GM12878 (cell line): ENCODE data around the gene FKRP. TPM values are rescaled to one million over a fixed set of nuclear protein-coding genes. Genes with fewer than 3 reads are reported as not detected.

ENCODE experiments used
- ATAC-seq: fragments of 200-7000 bp; cut with Tn5 transposase; 3 replicates; pipeline ENCODE4 v1.9.1; 2020; ENCODE audit warnings: mild to moderate bottlenecking, moderate library complexity
- BruUV-seq: library from RNA; stranded (reverse); fragments of 400-500 nt; replicated peaks from 2 replicates; lab custom pipeline; 2021; lab: Mats Ljungman, UMichigan
- CTCF ChIA-PET: fragments of 300-600 bp; sonication (Branson Sonifier 250); formaldehyde crosslinking; extraction: SDS; loops from one replicate; lab custom pipeline; 2021; ENCODE audit warnings: inconsistent platforms; lab: Yijun Ruan, JAX
- POLR2A ChIA-PET: fragments of 350-600 bp; formaldehyde crosslinking; extraction: SDS; loops from one replicate; lab custom pipeline; 2021; ENCODE audit warnings: inconsistent platforms; lab: Charles Lee
- RAD21 ChIA-PET: fragments of 300-600 bp; sonication (Branson Sonifier 250); formaldehyde crosslinking; loops from one replicate; lab custom pipeline; 2023; ENCODE audit warnings: antibody characterized with exemption; ENCODE audit not compliant: unreplicated experiment; lab: Charles Lee
- SMC1A ChIA-PET: fragments of 300-600 bp; sonication (Branson Sonifier 250); formaldehyde crosslinking; loops from one replicate; lab custom pipeline; 2023; ENCODE audit not compliant: unreplicated experiment, uncharacterized antibody; lab: Charles Lee
- DNase-seq: peaks from one replicate; pipeline ENCODE4 v3.0.0-alpha.2; 2011; ENCODE audit warnings: low read depth, low spot score
- FAIRE-seq: peaks from 3 replicates; lab custom pipeline; 2011; peaks lifted over from hg19 to GRCh38; lab: Jason Lieb, UNC
- H2AFZ ChIP-seq: 2 replicates; pipeline ENCODE4 v1.6.0; 2011; ENCODE audit warnings: low read depth, low read length, control low read depth; ENCODE audit not compliant: control insufficient read depth
- H3K27ac ChIP-seq: 2 replicates; pipeline ENCODE4 v1.5.1; 2011; ENCODE audit warnings: control low read depth; ENCODE audit not compliant: control insufficient read depth, insufficient read depth
- H3K27me3 ChIP-seq, 2 experiments: replicated peaks in 1 of 2; 2 replicates each; pipeline versions ENCODE4 v1.6.0 to v1.6.1; 2011; ENCODE audit warnings: low read length in 1 of 2; ENCODE audit not compliant: control insufficient read depth in 2 of 2, insufficient read depth in 2 of 2
- H3K36me3 ChIP-seq, 2 experiments: 2 replicates each; pipeline ENCODE4 v1.5.1; 2011; ENCODE audit warnings: low read length in 1 of 2; ENCODE audit not compliant: control insufficient read depth in 2 of 2, insufficient read depth in 2 of 2
- H3K4me1 ChIP-seq: 2 replicates; pipeline ENCODE4 v1.6.1; 2011; ENCODE audit warnings: mild to moderate bottlenecking, low read length, moderate library complexity, mixed read lengths; ENCODE audit not compliant: control insufficient read depth, insufficient read depth
- H3K4me2 ChIP-seq: 2 replicates; pipeline ENCODE4 v1.6.0; 2011; ENCODE audit warnings: control low read depth; ENCODE audit not compliant: control insufficient read depth, insufficient read depth
- H3K4me3 ChIP-seq: fragments of 200-600 bp; sonication (generic); 2 replicates; pipeline ENCODE4 v1.5.1; 2016
- H3K79me2 ChIP-seq: 2 replicates; pipeline ENCODE4 v1.6.0; 2011; ENCODE audit warnings: low read length; ENCODE audit not compliant: control insufficient read depth, insufficient read depth
- H3K9ac ChIP-seq: 2 replicates; pipeline ENCODE4 v1.8.0; 2011; ENCODE audit warnings: low read length, control low read depth, mixed read lengths; ENCODE audit not compliant: control insufficient read depth, insufficient read depth
- H3K9me3 ChIP-seq: replicated peaks from 3 replicates; pipeline ENCODE4 v1.5.1; 2011; ENCODE audit warnings: mild to moderate bottlenecking, low read length; ENCODE audit not compliant: control insufficient read depth, insufficient read depth
- H4K20me1 ChIP-seq: 2 replicates; pipeline ENCODE4 v1.6.0; 2011; ENCODE audit not compliant: control insufficient read depth, insufficient read depth
- EED ChIP-seq: sonication (generic); IDR thresholded peaks from 2 replicates; pipeline ENCODE4 v1.6.1; 2016; ENCODE audit warnings: antibody characterized with exemption, low read depth
- POLR2A ChIP-seq: IDR thresholded peaks from 2 replicates; pipeline ENCODE4 v1.6.1; 2011; ENCODE audit warnings: low read depth, mild to moderate bottlenecking, low read length
- RUNX3 ChIP-seq: IDR thresholded peaks from 2 replicates; pipeline ENCODE4 v1.6.1; 2012; ENCODE audit warnings: low read length, inconsistent platforms
- WGBS: methylation state at CpG from one replicate; pipeline ENCODE4 v1.1.6; 2016; ENCODE audit warnings: low lambda C conversion rate; ENCODE audit not compliant: insufficient replicate concordance, insufficient coverage; ENCODE audit errors: missing lambda C conversion rate; 5-methylcytosine and 5-hydroxymethylcytosine counted together
- in situ Hi-C: fragments of 300-500 bp; cut with MboI; formaldehyde crosslinking; loops from 9 replicates; pipeline ENCODE4 v1.14.3; 2018; ENCODE audit warnings: mixed read lengths
- intact Hi-C: fragments of 100-400 bp; cut with micrococcal nuclease; formaldehyde crosslinking; loops from one replicate; pipeline ENCODE4 v1.14.2; 2022; ENCODE audit not compliant: unreplicated experiment
- polyA plus RNA-seq, 11 experiments: library from polyadenylated mRNA; depleted of rRNA in 4 of 11; unstranded in 6 of 11; stranded (reverse) in 5 of 11; fragments of >200 nt; fragmentation: Nextera tagmentation in 4 of 11; fragmentation: Illumina TruSeq in 1 of 11; extraction: Ambion mirVana in 4 of 11; extraction: Trizol in 1 of 11; gene quantifications; 1 replicate in 1 of 11; 2 replicates in 10 of 11; pipeline versions ENCODE4 v1.2.1 to v1.2.3, GENCODE V29; 2011 to 2016; ENCODE audit warnings: inconsistent platforms in 2 of 11, missing spikeins in 2 of 11, low read depth in 1 of 11
- total RNA-seq, 4 experiments: library from RNA; depleted of rRNA in 3 of 4; stranded (reverse); fragments of >200 nt in 3 of 4; fragmentation: Illumina TruSeq in 1 of 4; extraction: Trizol in 1 of 4; gene quantifications; 2 replicates each; pipeline versions ENCODE4 v1.2.1 to v1.2.3, GENCODE V29; 2013 to 2021
- TF ChIP-seq, protein P1 (sequence below): fragments of 450-650 bp; IDR thresholded peaks from 2 replicates; pipeline ENCODE4 v1.6.1; 2014; ENCODE audit warnings: mild to moderate bottlenecking

Gene FKRP
- total and polyA plus RNA-seq, 10 of the 15 experiments (the other 5 are each of a cell fraction or from before 2014, with no cell fraction given), result 1.3 to 14.1 (median 7.8) TPM

DNA sequence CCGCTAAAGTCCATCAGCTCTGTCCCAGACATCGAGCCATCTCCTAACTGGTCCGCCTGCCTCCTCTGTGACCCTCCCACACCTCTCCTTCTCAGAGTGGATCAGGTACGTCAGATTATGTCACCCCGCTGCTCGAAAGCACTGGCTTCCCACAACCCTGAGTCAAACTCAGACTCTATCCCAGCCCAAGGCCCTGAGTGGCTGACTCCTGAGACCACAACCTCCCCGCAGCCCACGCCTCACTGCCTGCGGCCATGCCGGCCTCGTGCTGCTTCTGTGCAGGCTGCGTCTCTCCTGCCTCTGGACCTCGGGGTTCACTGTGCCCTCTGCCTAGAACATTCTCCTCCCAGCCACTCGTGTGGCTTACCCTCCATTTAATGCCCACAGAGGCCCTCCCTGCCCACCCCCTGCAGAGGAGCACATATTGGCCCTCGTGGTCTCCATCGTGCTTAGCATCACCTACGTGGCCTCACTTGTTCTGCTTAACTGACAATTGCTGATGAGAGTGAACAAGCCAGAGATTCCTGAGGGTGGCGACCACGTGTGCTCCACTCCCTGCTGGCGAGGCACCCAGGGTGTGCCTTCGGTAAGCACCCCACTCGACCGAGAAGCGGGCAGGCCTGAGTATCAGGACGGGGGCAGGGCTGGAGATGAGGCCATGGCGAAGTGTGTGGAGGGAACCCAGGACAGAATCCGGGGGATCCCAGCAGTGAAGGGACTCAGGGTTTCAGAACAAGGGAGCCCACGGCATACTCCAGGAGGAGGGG is 13.5 kb upstream of the FKRP start:
- in situ Hi-C loops, result no loop called here
- CTCF ChIA-PET, result interaction anchor here (6.0 kb wide), 1 partner anchor 28 kb away, joined by 78 read pairs; no protein-coding TSS in a partner anchor
- Histone ChIP-seq H3K4me1 (peaks cover 10% of the 10 kb centered on the region), H3K27me3 (no peaks in the 10 kb centered on the region), H3K36me3 (peaks cover 41 to 63% of the 10 kb centered on the region in 2 experiments), H3K9me3 (no peaks in the 10 kb centered on the region), H3K27ac (no peak overlapping the region), H3K4me3 (no peak overlapping the region)
- no peak for ATAC-seq
- 73% methylated on average over 28 of the region's 28 CpGs for WGBS
- peak; percentile 50 for TF ChIP-seq POLR2A
- 0 out of 2 replicates have a peak, but pooled peaks have one; percentile 14 for TF ChIP-seq EED
- TF ChIP-seq RUNX3, result peak; percentile 71
- TF ChIP-seq, protein P1, sequence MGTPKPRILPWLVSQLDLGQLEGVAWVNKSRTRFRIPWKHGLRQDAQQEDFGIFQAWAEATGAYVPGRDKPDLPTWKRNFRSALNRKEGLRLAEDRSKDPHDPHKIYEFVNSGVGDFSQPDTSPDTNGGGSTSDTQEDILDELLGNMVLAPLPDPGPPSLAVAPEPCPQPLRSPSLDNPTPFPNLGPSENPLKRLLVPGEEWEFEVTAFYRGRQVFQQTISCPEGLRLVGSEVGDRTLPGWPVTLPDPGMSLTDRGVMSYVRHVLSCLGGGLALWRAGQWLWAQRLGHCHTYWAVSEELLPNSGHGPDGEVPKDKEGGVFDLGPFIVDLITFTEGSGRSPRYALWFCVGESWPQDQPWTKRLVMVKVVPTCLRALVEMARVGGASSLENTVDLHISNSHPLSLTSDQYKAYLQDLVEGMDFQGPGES, result no peak
- TF ChIP-seq, all 136 proteins: peak for 3
- Histone ChIP-seq H3K79me2 (peaks cover 3% of the 10 kb centered on the region; the same call in 1 of the 2 replicates), H4K20me1 (no peaks in the 10 kb centered on the region; the same call in none of the 2 replicates), H3K9ac (no peak overlapping the region), H2AFZ (no peak overlapping the region), H3K4me2 (no peak overlapping the region)
- FAIRE-seq (no peak), DNase-seq (no peak)
- intact Hi-C loops, result no loop called here
- ChIA-PET RAD21 (interaction anchor here (0.6 kb wide), 1 partner anchor 67 kb away, joined by 3 read pairs; no protein-coding TSS in a partner anchor), POLR2A (interaction anchor here (0.6 kb wide), 1 partner anchor 69 kb away, joined by 6 read pairs; no protein-coding TSS in a partner anchor), SMC1A (no interaction called here)
- BruUV-seq, result no TSS peak
